Thyroid gland (tissue), 4 donors: ENCODE data around the gene CSMD2. TPM values are rescaled to one million over a fixed set of nuclear protein-coding genes. Genes with fewer than 3 reads are reported as not detected.

ENCODE experiments used
- DNase-seq, 2 donors: peaks; one replicate each; pipeline ENCODE4 v3.0.0-alpha.2; 2019
- H3K27ac ChIP-seq, 3 donors: fragments of 200-600 bp; sonication (generic); 1 replicate in 2 of 3; 2 replicates in 1 of 3; pipeline ENCODE4 v1.5.1; 2016 to 2019; ENCODE audit warnings: mild to moderate bottlenecking in 1 of 3, moderate library complexity in 1 of 3
- H3K27me3 ChIP-seq: fragments of 200-600 bp; sonication (generic); one replicate; pipeline ENCODE4 v1.5.1; 2019
- H3K36me3 ChIP-seq, 2 donors: fragments of 200-600 bp; sonication (generic); one replicate each; pipeline ENCODE4 v1.5.1; 2016 to 2019
- H3K4me1 ChIP-seq, 2 donors: fragments of 200-600 bp; sonication (generic); one replicate each; pipeline ENCODE4 v1.5.1; 2017 to 2019
- H3K4me3 ChIP-seq, 3 donors: fragments of 200-600 bp; sonication (generic); replicated peaks in 1 of 3; 1 replicate in 2 of 3; 2 replicates in 1 of 3; pipeline ENCODE4 v1.5.1; 2016; ENCODE audit warnings: mild to moderate bottlenecking in 1 of 3
- H3K9me3 ChIP-seq: fragments of 200-600 bp; sonication (generic); one replicate; pipeline ENCODE4 v1.5.1; 2017
- CTCF ChIP-seq, 6 experiments: fragments of 200-600 bp in 3 of 6; fragments of 450-650 bp in 3 of 6; sonication (generic) in 3 of 6; IDR thresholded peaks; one replicate each; pipeline ENCODE4 v1.5.1; 2016 to 2019; ENCODE audit warnings: antibody characterized with exemption in 6 of 6, mild to moderate bottlenecking in 2 of 6, inconsistent platforms in 1 of 6, moderate library complexity in 1 of 6
- POLR2A ChIP-seq, 2 donors: fragments of 450-650 bp; IDR thresholded peaks; one replicate each; pipeline ENCODE4 v1.6.1; 2017; ENCODE audit warnings: antibody characterized with exemption in 2 of 2, mild to moderate bottlenecking in 2 of 2, moderate library complexity in 1 of 2
- WGBS, 2 donors: methylation state at CpG; one replicate each; pipeline ENCODE4 v1.1.5; 2017; 5-methylcytosine and 5-hydroxymethylcytosine counted together
- intact Hi-C: fragments of 100-400 bp; cut with DNase I; formaldehyde crosslinking; loops from one replicate; pipeline ENCODE4 v1.15.1; 2023
- total RNA-seq, 4 donors: library from RNA; depleted of rRNA; stranded (reverse); fragments of >200 nt; gene quantifications; one replicate each; pipeline ENCODE4 v1.2.3, GENCODE V29; 2016

Gene CSMD2
- total RNA-seq, 4 donors from 2014 or later: 0.10 to 0.45 (median 0.13) TPM; not detected in 1

GRCh38 chr1:33670567-33670966 lies 494.5 kb downstream of the CSMD2 start:
- no peak for DNase-seq
- Histone ChIP-seq H3K36me3 (no peaks in the 10 kb centered on the region), H3K27me3 (no peaks in the 10 kb centered on the region), H3K27ac (no peak overlapping the region), H3K4me1 (no peaks in the 10 kb centered on the region), H3K4me3 (no peak overlapping the region), H3K9me3 (no peaks in the 10 kb centered on the region)
- intact Hi-C loops: no loop called here
- TF ChIP-seq CTCF (IDR thresholded peaks at IDR 0.05) (no peak), POLR2A (IDR thresholded peaks at IDR 0.05) (no peak)
- 77 to 92% methylated on average over 1 of the region's 1 CpG for WGBS, 2 donors

DNA sequence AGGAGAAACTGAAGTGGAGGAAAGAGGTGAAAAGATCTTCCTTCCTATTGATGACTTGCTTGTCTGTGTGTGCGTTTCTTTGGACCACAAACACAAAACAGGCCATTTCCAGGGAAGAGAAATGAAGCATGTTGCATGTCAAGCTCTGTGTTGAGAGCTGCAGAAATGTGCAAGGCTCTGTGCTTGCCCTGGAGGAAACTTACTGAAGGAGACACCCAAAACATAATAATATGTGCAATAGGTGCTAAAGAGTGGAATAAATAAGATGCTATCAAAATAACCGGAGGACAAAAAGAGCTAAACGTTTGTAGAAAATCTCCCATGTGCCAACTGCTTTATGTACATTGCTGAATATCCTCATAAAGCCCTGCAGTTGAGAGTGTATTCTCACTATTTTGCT lies 496.3 kb downstream of the CSMD2 start:
- TF ChIP-seq CTCF (IDR thresholded peaks at IDR 0.05) (no peak), POLR2A (IDR thresholded peaks at IDR 0.05) (no peak)
- WGBS, 2 donors: 56 to 78% methylated on average over 3 of the region's 3 CpGs
- intact Hi-C loops: no loop called here
- H3K4me3 ChIP-seq: no peak overlapping the region
- H3K36me3 ChIP-seq: no peaks in the 10 kb centered on the region
- DNase-seq: no peak
- no peaks in the 10 kb centered on the region for H3K4me1 ChIP-seq
- no peaks in the 10 kb centered on the region for H3K27me3 ChIP-seq
- H3K27ac ChIP-seq: no peak overlapping the region
- no peaks in the 10 kb centered on the region for H3K9me3 ChIP-seq

DNA sequence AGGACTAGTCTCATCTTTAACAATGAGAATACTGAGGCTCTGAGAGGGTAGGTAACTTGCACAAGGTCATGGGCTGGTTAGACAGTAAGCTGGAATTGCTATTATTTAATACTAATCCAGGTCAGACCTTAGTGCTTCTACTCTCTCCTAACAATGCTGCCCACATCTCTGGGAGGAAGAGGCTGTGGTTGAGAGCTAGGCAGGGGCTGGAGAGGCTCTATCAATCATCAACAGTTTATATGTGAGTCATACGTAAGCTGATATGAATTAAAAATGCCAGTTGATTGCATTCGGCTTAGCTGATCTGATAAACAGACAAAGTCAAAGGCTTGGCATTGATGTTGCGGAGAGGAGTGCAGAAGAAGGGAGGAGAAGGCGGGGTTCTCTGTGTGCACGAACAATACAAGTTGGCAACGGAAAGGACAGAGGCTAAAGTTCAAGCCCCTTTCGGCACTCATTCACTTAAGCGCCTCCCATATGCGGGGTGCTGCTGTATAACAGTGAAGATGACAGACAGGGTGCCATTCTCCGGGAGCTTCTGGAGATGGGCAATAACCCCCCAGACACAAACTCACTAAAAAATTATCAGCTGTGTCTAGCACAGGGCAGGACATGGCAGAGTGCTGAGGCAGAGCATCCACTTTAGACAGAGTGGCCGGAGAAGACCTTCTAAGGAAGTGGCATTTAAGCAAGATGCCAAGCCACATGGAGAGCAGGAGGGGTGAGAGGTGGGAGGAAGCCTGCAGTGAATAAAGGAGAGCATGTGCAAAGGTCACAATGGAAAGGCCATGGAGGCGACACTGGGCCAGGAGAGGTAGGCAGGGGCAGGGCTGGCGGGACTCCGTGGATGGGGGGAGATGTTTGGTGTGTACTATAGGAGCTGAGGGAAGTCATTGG lies 497.4 kb downstream of the CSMD2 start:
- no peak overlapping the region for H3K27ac ChIP-seq

DNA sequence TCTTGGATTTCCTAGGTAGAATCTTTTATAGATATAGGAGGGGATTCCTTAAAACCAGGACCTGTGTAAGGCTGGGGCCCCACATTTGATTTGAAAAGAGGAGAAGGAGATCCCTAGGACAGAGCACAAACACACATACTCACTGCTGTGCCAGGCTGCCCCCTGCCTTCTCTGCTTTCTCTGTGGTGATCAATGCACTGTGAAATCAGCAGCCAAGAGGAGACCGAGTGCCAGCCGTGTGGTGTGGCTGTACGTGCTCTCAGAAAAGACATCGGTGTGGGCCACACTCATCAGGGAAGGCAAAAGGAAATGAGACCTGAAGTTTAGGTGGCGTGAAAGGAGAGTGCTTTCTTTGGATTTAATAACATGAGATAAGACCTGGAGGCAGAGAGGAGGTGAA lies 498.4 kb downstream of the CSMD2 start:
- Histone ChIP-seq H3K9me3 (no peaks in the 10 kb centered on the region), H3K4me3 (no peak overlapping the region), H3K36me3 (no peaks in the 10 kb centered on the region), H3K4me1 (no peaks in the 10 kb centered on the region), H3K27me3 (no peaks in the 10 kb centered on the region), H3K27ac (no peak overlapping the region)
- 65 to 83% methylated on average over 5 of the region's 5 CpGs for WGBS, 2 donors
- no peak for TF ChIP-seq CTCF (IDR thresholded peaks at IDR 0.05)
- no peak for TF ChIP-seq POLR2A (IDR thresholded peaks at IDR 0.05)
- DNase-seq: no peak
- intact Hi-C loops: no loop called here

More for the DNA sequence above, 497.4 kb downstream of the CSMD2 start:
- Histone ChIP-seq H3K27me3 (no peaks in the 10 kb centered on the region), H3K9me3 (no peaks in the 10 kb centered on the region), H3K36me3 (no peaks in the 10 kb centered on the region), H3K4me1 (no peaks in the 10 kb centered on the region), H3K4me3 (no peak overlapping the region)
- 87 to 88% methylated on average over 14 of the region's 14 CpGs for WGBS, 2 donors
- DNase-seq: no peak
- no peak for TF ChIP-seq CTCF (IDR thresholded peaks at IDR 0.05)
- intact Hi-C loops: no loop called here

GRCh38 chr1:33661811-33662454 lies 503.1 kb downstream of the CSMD2 start:
- WGBS, 2 donors: 68 to 73% methylated on average over 6 of the region's 6 CpGs
- intact Hi-C loops: no loop called here
- no peaks in the 10 kb centered on the region for H3K4me1 ChIP-seq
- no peak for TF ChIP-seq CTCF (IDR thresholded peaks at IDR 0.05)
- H3K27ac ChIP-seq: no peak overlapping the region
- no peaks in the 10 kb centered on the region for H3K36me3 ChIP-seq
- H3K27me3 ChIP-seq: no peaks in the 10 kb centered on the region
- H3K9me3 ChIP-seq: no peaks in the 10 kb centered on the region
- no peak overlapping the region for H3K4me3 ChIP-seq
- DNase-seq: no peak
